SHP77 treated with DMSO at 0.1 percent for 48 hours (cell line): ENCODE data around the gene SYT15.

Source experiments
- DNase-seq: peaks from one replicate; lab custom pipeline; 2025; lab: John Stamatoyannopoulos, UW

The SYT15 gene

DNA sequence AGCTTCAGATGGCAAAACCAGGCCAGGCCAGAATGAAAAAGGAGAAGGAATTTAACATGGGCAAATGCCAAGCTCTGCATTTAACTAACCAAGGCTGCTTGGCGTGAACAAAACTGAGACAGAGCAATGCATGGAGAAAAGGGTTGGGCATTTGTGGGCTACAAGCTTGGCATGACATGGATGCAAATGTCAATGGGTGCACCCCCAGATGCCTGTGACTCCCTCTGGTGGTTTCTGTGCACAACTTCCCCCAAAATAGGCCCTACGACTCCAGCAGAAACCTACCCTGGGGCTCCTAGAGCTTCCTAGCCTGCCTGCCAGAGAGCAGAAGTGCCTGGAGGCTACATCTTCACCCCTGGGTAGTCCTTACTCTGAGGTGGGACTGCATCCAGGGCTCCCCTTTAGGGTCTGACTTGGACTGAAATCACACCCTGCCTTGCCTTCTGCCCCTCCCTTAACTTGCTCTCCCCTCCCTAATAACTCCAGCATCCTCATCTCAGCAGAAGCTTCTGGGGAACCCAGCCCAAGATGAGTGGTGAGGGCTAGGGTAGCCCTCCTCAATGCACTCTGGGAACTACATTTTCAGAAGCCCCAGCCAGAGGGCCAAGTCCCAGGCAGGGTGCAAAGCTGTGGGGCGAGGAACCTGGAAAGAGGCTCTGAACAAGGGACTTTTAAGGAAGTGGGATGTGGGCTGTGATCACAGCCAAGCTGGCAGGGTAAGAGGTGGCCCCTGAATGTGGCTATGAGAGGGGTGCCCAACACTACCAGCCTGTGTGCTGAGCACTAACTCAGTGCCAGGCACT is 33.7 kb upstream of the SYT15 start:
- DNase-seq = no peak

DNA sequence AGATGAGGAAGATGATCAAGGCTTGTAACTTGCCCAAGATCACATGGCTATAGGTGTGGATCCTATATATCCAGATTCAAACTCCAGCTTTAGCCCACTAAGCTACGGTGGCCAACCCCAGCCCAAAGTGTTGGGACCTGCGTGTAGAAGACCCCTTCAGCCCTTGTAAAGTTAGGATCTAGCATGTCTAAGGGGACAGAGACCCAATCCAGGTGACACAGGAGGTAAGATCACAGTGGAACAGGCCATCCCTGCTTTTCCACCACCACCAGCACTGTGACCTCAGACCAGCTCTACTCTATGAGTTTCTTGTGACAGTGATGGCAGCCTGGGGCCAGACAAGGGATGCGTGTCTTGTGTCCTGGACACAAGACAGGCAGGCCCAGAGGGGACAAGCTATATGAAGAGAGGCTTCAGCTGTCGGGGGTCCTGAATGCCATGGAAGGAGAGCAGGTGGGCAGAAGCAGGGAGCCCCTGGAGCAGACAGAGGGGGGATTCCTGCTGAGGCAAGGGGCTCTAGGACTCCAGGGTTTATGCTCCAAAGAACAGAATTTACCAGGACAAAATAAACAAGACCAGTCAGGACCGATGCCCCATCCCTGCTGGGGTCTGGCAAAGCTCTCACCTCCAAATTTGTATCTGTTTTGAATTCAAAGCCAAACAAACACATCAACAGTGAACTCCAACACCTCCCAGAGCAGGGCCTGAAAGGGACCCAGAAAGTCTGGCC is 32.9 kb upstream of the SYT15 start:
- no peak for DNase-seq

DNA sequence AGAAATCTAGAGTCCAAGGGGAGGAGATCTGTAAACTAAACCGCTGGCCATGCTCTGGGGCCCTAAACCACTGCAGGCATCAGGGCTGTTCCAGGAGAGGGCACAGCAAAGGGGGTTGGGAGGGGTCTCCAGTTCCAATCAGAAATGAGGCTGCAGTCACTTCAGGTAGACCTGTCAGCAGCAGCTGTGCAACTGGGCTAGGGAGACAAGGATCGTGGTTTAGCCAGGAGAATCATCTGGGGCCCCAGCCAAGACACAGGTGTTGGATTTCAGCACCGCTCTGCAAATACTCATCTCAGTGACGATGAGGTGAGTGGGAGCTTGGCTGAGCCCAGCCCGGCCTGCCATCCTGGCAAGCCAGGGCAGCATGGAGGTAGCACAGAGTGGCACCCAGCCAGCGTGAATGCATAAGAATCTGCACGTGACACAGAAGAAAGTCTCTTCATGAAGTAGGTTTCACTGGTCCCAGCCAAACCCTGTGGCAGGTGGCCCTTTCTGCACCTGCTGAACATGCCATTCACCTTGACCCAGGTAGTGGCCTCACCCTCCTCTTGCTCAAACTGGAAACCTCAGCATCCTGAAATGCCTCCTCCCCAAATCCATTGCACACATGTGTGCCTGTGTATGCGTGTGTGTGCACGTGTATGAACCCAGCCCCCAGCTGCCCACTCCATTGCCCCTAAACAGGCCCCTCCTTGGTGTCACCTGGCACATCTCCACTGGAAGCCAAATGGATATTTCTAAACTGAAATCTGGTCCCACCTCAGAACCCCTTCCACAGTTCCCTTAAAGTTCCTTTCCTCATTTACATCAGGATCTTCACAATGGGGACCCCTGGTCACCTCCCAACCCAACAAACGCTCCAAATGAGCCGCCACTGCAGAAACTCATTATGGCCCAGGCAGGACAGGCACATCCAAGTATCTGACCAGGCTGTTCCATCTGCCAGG is 32.1 kb upstream of the SYT15 start:
- DNase-seq = no peak

DNA sequence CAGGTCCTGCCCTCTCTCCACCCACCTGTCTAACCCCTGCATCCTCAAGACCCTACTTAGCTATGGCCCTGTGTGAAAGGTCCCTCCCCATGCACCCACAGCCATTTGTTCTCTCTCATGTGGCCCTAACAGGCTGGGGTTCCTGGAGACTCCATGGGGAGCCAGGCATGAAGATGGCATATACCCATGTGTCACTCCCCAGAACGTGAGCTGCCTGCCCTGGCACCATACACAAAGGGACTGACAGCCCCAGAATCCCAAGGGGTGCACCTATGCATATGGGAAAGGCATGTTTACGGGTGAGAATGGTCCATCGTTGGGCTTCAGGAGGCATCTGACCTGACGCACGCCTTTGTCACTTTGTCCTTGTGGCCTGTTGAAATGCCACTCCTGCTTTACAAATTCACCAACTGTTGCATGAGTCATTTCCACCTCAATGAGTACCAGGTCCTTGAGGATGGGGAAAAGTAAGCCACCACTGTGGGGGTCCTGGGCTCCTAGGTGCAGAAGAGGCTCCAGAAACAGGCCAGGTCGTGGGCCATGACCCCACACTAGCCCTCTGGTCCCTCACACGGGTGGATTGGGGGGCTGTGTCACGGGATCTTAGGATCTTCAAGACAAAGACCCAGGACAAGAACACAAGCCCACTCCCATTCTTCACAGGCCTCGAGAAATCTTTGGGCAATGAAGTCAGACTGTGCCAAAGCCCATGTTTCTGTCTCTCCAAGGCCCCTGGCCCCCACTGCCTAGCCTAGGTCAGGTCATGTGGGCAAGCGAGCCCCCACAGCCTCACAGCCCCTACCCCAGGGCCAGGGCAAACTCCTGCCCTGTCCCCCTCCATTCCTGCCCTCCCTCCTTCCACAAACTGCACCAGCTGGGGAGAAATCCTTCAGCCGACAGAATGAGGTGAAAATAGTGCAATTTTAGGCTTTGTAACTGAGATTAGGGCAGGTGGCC is 31.1 kb upstream of the SYT15 start:
- no peak for DNase-seq

DNA sequence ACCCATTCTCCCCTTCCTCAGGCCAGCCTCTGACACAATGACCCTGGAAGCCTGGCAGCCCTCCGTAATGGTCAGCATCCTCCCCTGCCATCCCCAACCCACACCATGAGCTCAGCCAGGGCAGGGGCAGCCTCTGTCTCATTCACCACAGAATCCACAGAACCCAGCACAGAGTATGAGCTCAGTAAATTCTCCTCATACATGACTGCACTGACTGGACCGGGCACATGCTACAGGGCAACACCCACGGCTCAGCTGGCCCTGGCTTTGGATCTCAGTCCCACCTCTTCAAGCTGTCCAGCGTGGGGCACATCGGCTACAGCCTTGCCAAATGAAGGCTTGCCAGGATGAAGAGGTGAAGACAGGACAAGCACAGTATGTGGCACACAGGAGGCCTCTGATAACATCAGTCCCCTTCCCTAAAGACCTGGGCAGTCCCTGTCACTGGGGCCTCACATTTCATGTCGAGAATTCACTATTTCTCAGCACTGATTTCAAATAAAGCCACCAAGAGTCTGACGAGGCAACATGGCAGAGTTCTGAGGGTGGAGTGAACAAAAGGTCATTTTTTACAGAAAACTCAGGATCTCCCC is 30.3 kb upstream of the SYT15 start:
- DNase-seq = no peak

- DNase-seq = no peak
Observed at GRCh38 chr10:46549171-46550075, 29.5 kb upstream of the SYT15 start.

DNA sequence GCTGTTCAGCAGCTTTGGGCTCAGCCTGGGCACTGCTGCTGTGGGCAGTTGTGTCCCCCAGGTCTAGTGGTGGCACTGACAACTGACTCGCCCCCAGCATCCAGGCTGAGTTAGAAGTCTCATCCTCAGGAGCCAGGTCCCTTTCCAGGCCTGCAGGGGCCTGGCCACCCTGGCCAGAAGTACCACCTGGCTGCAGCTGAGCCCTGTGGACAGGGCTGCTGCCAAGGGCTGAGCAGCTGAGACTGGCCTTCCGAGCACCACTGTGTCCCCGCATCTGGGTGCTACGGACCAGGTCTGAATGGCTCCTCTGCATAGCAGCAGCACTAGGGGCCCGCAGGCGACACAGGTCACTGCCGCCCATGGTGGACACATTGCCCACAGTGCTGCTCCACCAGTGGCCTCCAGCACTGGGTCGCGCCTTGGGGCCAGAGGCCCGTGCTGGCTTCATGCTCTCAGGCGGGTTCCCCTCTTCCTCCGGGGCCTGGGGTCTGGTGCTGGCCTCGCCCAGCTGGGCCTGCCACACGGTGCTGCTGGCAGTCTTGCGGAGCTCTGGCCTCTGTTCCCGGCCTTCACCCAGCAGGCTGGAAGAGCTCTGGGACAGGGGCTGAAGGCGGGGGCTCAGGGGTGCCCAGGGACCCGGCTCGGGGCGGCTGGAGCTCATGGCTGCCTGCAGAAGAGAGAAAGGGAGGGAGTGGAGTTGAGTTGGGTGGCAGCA is 28.7 kb upstream of the SYT15 start:
- DNase-seq = no peak

- no peak for DNase-seq
Observed at GRCh38 chr10:46550795-46551700, 27.9 kb upstream of the SYT15 start.

- DNase-seq = no peak
Observed at GRCh38 chr10:46551701-46552525, 27.0 kb upstream of the SYT15 start.

DNA sequence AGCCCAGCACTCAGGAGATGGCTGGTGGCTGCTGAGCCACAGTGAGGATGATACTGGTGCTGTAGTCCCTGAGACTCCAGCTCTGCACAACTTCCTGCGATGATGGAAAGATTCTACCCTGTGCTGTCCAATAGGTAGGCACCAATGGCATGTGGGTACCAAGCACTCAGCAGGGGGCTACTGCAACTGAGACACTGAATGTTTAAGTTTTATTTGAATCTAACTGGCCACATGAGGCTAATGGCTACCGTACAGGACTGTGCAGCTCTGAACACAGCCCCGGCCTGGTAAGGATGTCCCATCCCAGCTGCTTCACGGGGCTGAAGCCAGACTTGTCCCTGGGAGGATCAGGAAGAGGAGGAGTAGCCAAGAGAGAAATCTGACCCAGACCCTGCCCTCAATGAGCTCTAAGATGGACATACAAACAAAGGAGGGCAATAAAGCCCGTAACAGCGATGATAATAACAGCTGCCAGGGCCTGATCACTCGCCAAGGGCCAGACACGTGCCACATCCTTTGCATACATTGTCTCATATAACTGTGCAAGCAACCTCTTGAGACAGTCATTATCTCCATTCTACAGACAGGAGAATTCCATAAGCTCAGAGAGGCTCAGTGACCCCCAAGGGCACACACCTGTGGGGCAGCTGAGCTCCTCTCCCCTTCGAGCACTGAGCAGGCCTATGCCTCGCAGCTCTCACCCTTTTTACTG is 26.2 kb upstream of the SYT15 start:
- DNase-seq = no peak

DNA sequence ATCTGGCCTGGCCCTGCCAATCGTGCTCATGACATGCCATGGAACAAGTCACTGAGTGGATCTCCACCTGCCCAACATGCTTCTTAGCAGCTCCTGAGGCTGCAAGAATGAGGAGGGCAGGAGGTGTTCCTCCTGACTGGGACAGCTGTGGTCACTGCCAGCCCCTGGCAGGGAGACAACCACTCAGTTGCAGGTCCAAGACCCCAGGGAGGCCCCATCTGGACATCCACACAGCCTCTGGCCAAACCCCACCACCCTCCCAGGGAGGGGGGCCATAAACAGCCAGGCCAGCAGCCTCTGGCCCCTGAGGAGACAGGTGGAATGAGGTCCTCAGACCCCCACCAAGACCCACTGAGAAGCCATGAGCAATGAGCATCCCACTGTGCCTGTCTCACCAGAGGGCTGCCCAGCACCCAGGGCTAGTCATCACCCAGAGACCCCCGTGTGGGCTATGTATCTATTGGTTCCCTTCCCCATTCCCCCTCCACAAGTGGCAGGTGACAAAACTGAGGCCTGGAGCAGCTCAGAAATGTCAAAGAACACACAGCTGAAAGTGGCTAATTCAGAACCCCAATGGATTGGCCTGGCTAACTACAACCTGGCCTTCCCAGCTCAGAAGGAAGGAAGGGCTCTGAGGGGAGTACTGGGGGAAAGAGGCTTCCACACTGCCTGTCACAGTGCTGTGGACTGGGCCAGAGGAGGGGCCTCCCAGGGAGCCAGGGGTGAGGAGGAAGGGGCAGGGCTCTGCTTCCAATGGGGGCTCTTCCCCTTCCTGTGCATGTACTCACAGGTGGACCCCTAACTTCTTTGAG is 25.5 kb upstream of the SYT15 start:
- no peak for DNase-seq

- no peak for DNase-seq
Observed at GRCh38 chr10:46554166-46554781, 24.7 kb upstream of the SYT15 start.

- DNase-seq = no peak
Observed at GRCh38 chr10:46555366-46555712, 23.6 kb upstream of the SYT15 start.

GRCh38 chr10:46555713-46556514 is 23.0 kb upstream of the SYT15 start:
- DNase-seq = no peak
